ENCODE measurements around the gene PPP6R2. TPM values are rescaled to one million over a fixed set of nuclear protein-coding genes. Genes with fewer than 3 reads are reported as not detected.

The PPP6R2 gene, protein sequence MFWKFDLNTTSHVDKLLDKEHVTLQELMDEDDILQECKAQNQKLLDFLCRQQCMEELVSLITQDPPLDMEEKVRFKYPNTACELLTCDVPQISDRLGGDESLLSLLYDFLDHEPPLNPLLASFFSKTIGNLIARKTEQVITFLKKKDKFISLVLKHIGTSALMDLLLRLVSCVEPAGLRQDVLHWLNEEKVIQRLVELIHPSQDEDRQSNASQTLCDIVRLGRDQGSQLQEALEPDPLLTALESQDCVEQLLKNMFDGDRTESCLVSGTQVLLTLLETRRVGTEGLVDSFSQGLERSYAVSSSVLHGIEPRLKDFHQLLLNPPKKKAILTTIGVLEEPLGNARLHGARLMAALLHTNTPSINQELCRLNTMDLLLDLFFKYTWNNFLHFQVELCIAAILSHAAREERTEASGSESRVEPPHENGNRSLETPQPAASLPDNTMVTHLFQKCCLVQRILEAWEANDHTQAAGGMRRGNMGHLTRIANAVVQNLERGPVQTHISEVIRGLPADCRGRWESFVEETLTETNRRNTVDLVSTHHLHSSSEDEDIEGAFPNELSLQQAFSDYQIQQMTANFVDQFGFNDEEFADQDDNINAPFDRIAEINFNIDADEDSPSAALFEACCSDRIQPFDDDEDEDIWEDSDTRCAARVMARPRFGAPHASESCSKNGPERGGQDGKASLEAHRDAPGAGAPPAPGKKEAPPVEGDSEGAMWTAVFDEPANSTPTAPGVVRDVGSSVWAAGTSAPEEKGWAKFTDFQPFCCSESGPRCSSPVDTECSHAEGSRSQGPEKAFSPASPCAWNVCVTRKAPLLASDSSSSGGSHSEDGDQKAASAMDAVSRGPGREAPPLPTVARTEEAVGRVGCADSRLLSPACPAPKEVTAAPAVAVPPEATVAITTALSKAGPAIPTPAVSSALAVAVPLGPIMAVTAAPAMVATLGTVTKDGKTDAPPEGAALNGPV
- total RNA-seq (10 to 100 TPM; 31.6 to 68.1 (median 41.5) TPM), polyA plus RNA-seq (10 to 100 TPM; 29.6 to 42.4 TPM)
- long read RNA-seq, donor 1, full-length matches to known transcripts: 39 of 96 reads
- long read RNA-seq, donor 1, partial matches to known transcripts: 36 of 96 reads
- long read RNA-seq, donor 1, other reads (novel, unspliced or antisense): 21 of 96 reads
- long read RNA-seq, donor 2, full-length matches to known transcripts: 132 of 255 reads
- long read RNA-seq, donor 2, partial matches to known transcripts: 75 of 255 reads
- long read RNA-seq, donor 2, other reads (novel, unspliced or antisense): 48 of 255 reads
- long read RNA-seq, donor 3, full-length matches to known transcripts: 86 of 158 reads
- long read RNA-seq, donor 3, partial matches to known transcripts: 46 of 158 reads
- long read RNA-seq, donor 3, other reads (novel, unspliced or antisense): 26 of 158 reads

DNA sequence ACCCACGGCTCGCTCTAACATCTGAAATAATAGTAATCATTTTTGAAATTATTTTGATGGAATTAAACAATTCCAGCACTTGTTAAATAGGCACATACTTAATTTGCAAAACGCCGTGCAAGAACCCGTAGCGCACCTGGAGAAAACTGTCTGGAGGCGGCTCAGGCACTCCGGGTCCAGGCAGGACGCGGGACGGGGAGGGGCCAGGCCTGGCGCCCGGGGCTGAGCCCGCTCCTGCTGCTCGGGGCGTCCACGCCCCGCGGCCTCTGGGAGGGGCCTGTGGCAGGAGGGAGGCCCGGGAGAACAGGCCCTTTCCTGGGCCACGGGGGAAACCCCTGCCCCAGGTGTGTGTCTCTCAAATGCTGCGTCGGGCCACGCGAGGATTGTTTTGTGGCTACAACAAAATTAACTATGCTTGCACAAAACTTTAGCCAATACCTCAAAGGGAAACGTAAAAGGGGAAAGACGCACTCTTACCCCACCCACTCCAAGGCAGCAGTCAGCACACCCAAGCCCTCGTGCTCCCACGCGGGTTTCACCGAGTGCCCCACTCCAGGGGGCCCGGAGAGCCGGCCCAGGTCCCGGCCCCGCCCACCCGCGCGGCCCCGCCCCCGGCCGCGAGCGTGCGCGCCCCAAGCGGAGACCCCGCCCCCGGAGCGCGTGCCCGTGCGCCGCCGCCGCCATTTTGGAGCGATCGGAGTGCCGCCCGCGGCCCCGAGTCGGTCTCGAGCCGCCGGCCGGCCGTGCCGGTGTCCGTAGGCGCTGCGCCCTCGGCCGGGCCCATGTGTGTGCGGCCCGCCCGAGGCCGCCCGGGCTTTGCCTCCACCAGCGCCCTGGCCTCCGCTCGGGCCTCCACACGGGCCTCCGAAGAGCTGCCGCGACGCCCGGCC, at the start of gene PPP6R2:
Gene PPP6R2 (plus strand): TSS at position 677 of the 890 bp plus-strand sequence. CDS start 50,582 bp downstream, outside the sequence.
- intact Hi-C loops (cut with DNase I): loop anchor here (1.0 to 10.0 kb wide), 8 partner anchors 16 to 196 kb away; partner anchors contain the start of genes HDAC10 (in 6 of the 10), MAPK11 (in 5 of the 10), TUBGCP6 (in 2 of the 10) and DENND6B (in 1 of the 10)
- Histone ChIP-seq H3K27me3 (no peaks in the 10 kb centered on the region), H3K4me3 (peak within 1 kb of the TSS; percentile 61 to 100 (median 86)), H3K27ac (peak within 1 kb of the TSS; percentile 21 to 92 (median 79)), H3K4me1 (peaks cover 0 to 22% (median 9%) of the 10 kb centered on the region in 12 donors), H3K36me3 (peaks cover 0 to 1% (median 0%) of the 10 kb centered on the region in 9 donors), H3K9me3 (no peaks in the 10 kb centered on the region)
- DNase-seq: peak; percentile 84 to 94 (median 89)
- 0 to 2% (median 0%) methylated on average over 15 to 87 of the region's 87 CpGs for WGBS, 4 donors
- ATAC-seq: peak; percentile 85 to 95 (median 90)
- TF ChIP-seq, protein P1, sequence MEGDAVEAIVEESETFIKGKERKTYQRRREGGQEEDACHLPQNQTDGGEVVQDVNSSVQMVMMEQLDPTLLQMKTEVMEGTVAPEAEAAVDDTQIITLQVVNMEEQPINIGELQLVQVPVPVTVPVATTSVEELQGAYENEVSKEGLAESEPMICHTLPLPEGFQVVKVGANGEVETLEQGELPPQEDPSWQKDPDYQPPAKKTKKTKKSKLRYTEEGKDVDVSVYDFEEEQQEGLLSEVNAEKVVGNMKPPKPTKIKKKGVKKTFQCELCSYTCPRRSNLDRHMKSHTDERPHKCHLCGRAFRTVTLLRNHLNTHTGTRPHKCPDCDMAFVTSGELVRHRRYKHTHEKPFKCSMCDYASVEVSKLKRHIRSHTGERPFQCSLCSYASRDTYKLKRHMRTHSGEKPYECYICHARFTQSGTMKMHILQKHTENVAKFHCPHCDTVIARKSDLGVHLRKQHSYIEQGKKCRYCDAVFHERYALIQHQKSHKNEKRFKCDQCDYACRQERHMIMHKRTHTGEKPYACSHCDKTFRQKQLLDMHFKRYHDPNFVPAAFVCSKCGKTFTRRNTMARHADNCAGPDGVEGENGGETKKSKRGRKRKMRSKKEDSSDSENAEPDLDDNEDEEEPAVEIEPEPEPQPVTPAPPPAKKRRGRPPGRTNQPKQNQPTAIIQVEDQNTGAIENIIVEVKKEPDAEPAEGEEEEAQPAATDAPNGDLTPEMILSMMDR (IDR thresholded peaks at IDR 0.05): peak in 3 of 12 donors; percentile 2 to 35 (median 22)
- peak in 1 of 2 donors; percentile 58 for TF ChIP-seq POLR2A (IDR thresholded peaks at IDR 0.05)

DNA sequence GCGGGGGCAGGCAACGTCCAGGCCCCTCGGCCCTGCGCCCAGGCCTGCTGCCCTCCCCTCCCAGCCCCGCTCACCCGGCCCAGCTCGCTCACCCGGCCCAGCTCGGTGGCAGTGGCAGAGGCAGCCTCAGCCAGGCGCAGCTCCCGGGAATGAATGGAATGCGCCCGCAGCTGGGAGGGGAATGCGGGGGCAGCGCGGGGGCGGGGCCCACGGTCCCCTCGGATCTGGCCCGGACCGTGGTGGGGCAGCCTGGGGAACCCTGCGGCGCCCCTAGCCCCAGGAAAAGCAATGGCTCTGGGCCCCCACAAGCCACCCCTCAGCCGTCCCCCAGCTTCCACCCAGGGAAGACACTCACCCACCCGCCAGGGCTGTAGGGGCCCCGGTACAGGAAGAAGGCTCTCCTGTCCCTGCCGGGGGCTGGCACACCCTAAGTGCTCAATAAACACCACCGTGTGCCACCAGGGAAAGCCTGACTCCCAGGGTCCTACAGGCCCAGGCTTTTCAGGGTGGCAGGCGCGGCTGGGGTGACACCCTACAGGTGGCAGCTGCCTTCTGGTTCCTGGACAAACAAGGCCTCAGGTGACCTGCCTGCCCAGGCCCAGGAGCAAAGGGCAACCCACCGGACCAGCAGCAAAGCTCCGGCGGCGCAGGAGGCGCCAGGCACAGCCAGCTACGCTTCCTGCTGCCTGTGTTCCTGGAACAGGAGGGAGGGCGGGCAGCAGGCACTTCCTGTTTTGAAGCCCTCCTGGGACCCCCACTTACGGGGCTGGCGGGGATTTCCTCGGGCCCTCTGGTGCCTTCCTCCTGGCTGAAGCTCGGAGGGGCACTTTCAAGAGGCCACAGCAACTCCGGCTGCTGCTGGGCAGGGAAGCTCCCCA, 49.4 kb upstream of the PPP6R2 start:
- H3K27ac ChIP-seq: peak overlapping the region; percentile 41 to 97 (median 86)
- peaks cover 0 to 28% (median 16%) of the 10 kb centered on the region in 9 donors for H3K36me3 ChIP-seq
- H3K4me1 ChIP-seq: peaks cover 3 to 76% (median 50%) of the 10 kb centered on the region in 12 donors
- H3K4me3 ChIP-seq: peak overlapping the region in 11 of 12 donors; percentile 3 to 46 (median 31)
- TF ChIP-seq, protein P1 (IDR thresholded peaks at IDR 0.05): no peak
- TF ChIP-seq POLR2A (IDR thresholded peaks at IDR 0.05): no peak
- intact Hi-C loops (cut with DNase I): loop anchor here in 4 of 10 donors (5.0 kb wide), 1 partner anchor 34 kb away; the partner anchor contains the start of gene DENND6B (in 4 of the 4)
- no peaks in the 10 kb centered on the region for H3K9me3 ChIP-seq
- 6 to 13% (median 10%) methylated on average over 10 to 42 of the region's 42 CpGs for WGBS, 4 donors
- no peaks in the 10 kb centered on the region for H3K27me3 ChIP-seq
- DNase-seq (peak in 4 of 5 donors; percentile 73 to 89 (median 84)), ATAC-seq (peak; percentile 73 to 90 (median 80))
